ENCODE results near the gene CHEK1.

DNA sequence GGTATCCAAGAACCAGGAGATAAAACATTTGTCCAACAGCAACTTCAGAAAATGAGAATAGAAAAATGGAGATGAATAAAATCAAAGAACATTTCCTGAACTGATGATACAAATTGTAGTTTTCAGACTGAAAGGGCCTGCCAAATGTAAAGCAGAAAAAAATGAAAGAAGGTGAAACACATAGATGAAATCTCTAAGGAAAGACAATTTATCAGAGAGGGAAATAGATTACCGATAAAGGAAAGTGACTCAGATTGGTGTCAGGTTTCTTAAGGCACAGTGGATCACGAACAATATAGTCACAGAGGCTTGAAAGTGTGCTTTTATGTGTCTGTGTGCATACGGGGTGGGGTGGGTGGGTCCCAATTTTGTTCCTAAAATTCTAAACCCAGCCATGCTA is 36.5 kb upstream of the CHEK1 start:
- no peak for TF ChIP-seq CTCF (IDR thresholded peaks at IDR 0.05)
- TF ChIP-seq REST (IDR thresholded peaks at IDR 0.05; ENCODE audit: insufficient read depth in 1 of 2, low read depth in 2 of 2, low read length in 1 of 2), result no peak

Measured in Panc1 (cell line).